ENCODE data around the gene CEP112. TPM values are rescaled to one million over a fixed set of nuclear protein-coding genes. Genes with fewer than 3 reads are reported as not detected.

CEP112 gene
- total and polyA plus RNA-seq, 2 of the 13 experiments (the other 11 are each of a cell fraction or from before 2014, with no cell fraction given), result 1.2 to 3.4 TPM

- in situ Hi-C loops (cut with HindIII; ENCODE audit: extremely low pct_ligation_motif_present, low pct_unique_long_range_greater_than_20kb), result no loop called here
- no peak for FAIRE-seq
- ATAC-seq, result no peak
- no peaks in the 10 kb centered on the region for H3K4me1 ChIP-seq (ENCODE audit: insufficient read depth, low read length)
- no peaks in the 10 kb centered on the region for H3K79me2 ChIP-seq (ENCODE audit: insufficient read depth, low read length)
- no peak overlapping the region for H3K27ac ChIP-seq (ENCODE audit: extremely low read length, insufficient read depth, low read length)
- TF ChIP-seq POLR2AphosphoS2 (IDR thresholded peaks at IDR 0.05; ENCODE audit: low read depth, low read length) (no peak), CSRNP2 (CRISPR knock-in tag; conservative IDR thresholded peaks at IDR 0.05; ENCODE audit: low read depth) (no peak), ZXDC (CRISPR knock-in tag; IDR thresholded peaks at IDR 0.05) (no peak), AGO1 (IDR thresholded peaks at IDR 0.05; ENCODE audit: low read depth, low read length, poor library complexity, severe bottlenecking) (no peak), ZNF674 (CRISPR knock-in tag; IDR thresholded peaks at IDR 0.05; ENCODE audit: low read depth) (no peak), KDM1A (CRISPR knock-in tag; IDR thresholded peaks at IDR 0.05) (no peak), FOXP1 (IDR thresholded peaks at IDR 0.05) (no peak), FOXP1 (CRISPR knock-in tag; IDR thresholded peaks at IDR 0.05) (no peak), ZNF460 (CRISPR knock-in tag; IDR thresholded peaks at IDR 0.05; ENCODE audit: borderline replicate concordance) (no peak)
- no peak overlapping the region for H3K9ac ChIP-seq (ENCODE audit: insufficient read depth, low read depth, low read length)
- no peaks in the 10 kb centered on the region for H3K9me3 ChIP-seq (ENCODE audit: low read length)
- DNase-seq (ENCODE audit: low spot score), result no peak
- H3K4me3 ChIP-seq (replicated peaks in 1 of 3; ENCODE audit: insufficient read depth in 1 of 3, low read depth in 2 of 3, low read length in 3 of 3), result no peak overlapping the region
- H3K4me2 ChIP-seq (ENCODE audit: low read depth, low read length), result no peak overlapping the region
- H3K27me3 ChIP-seq (ENCODE audit: control insufficient read depth in 1 of 2, insufficient read depth in 2 of 2, low read length in 2 of 2), result no peaks in the 10 kb centered on the region; a peak in 1 of 5 replicates
- WGBS (ENCODE audit: low lambda C conversion rate), result 17% methylated on average over 5 of the region's 5 CpGs
- ChIA-PET CTCF (ENCODE audit: low intra/inter-chr PET ratio, low total read pairs) (no interaction called here), POLR2A (no interaction called here)
- H3K36me3 ChIP-seq (replicated peaks in 1 of 2; ENCODE audit: control insufficient read depth in 1 of 2, insufficient read depth in 2 of 2, low read length in 2 of 2), result no peaks in the 10 kb centered on the region
- no peaks in the 10 kb centered on the region for H4K20me1 ChIP-seq (ENCODE audit: insufficient read depth, low read length)
- BruUV-seq (replicated peaks), result no TSS peak
- no peak overlapping the region for H2AFZ ChIP-seq (ENCODE audit: low read length)
- intact Hi-C loops (cut with micrococcal nuclease; ENCODE audit: unreplicated experiment), result no loop called here
Observed at GRCh38 chr17:65848751-65849150, 343.2 kb downstream of the CEP112 start.

Data from HepG2 (cell line).